GM12878 (cell line): ENCODE results near the gene PRSS50.

Source experiments
- EP300 ChIP-seq, 2 experiments: fragments of 150-350 bp in 1 of 2; IDR thresholded peaks; 2 replicates each; pipeline ENCODE4 v1.6.1; 2011 to 2012; ENCODE audit warnings: low read depth in 2 of 2, low read length in 2 of 2, borderline replicate concordance in 1 of 2, improper control_type of control experiment in 1 of 2, inconsistent platforms in 1 of 2; ENCODE audit not compliant: control insufficient read depth in 1 of 2
- JUNB ChIP-seq: IDR thresholded peaks from 2 replicates; pipeline ENCODE4 v1.6.1; 2016; ENCODE audit warnings: antibody characterized with exemption, mild to moderate bottlenecking
- NR2C2 ChIP-seq: IDR thresholded peaks from 2 replicates; pipeline ENCODE4 v1.6.1; 2011; ENCODE audit warnings: borderline replicate concordance, low read depth; ENCODE audit not compliant: control insufficient read depth, insufficient read length
- NR2F1 ChIP-seq: fragments of 450-650 bp; conservative IDR thresholded peaks from 2 replicates; pipeline ENCODE4 v1.6.1; 2017; ENCODE audit warnings: mild to moderate bottlenecking
- SMAD1 ChIP-seq: fragments of 450-650 bp; IDR thresholded peaks from 2 replicates; pipeline ENCODE4 v1.6.1; 2018; ENCODE audit warnings: mild to moderate bottlenecking, low read depth; ENCODE audit not compliant: partially characterized antibody
- SMC3 ChIP-seq: IDR thresholded peaks from 2 replicates; pipeline ENCODE4 v1.6.1; 2011; ENCODE audit warnings: low read length, improper control_type of control experiment, borderline replicate concordance
- TCF7 ChIP-seq: IDR thresholded peaks from 2 replicates; pipeline ENCODE4 v1.6.1; 2014; ENCODE audit warnings: antibody characterized with exemption, borderline replicate concordance
- YY1 ChIP-seq: IDR thresholded peaks from 2 replicates; pipeline ENCODE4 v1.6.1; 2011; ENCODE audit warnings: low read depth, mild to moderate bottlenecking, low read length

DNA sequence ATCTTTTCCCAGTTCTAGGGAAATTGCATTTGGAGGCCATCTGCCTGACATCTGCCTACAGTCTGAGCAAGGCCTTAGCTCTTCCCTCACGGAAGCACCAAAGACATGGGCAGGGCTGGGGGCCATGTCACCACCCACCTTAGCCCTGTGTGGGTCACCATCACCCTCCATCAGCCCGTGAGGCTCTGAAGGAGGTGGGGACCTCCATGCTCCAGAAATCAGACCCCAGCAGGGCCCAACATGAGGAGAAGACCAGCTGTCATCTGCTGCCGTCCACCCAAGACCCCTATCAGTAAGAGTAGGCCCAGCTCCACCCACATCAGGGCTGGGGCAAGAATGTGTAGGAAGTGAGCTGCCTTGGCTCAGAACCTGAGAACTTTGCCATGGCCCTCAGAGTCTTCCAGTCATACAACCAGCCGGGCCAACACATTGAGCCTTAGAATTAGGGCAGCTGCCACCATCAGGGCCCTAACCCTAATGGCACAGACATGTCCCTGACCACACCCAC lies 14.6 kb downstream of the PRSS50 start:
- TF ChIP-seq YY1, result no peak
- no peak for TF ChIP-seq JUNB
- TF ChIP-seq SMC3, result no peak
- TF ChIP-seq SMAD1, result no peak
- no peak for TF ChIP-seq NR2F1
- TF ChIP-seq TCF7, result no peak
- no peak for TF ChIP-seq EP300 (IDR thresholded peaks at IDR 0.05; ENCODE audit: borderline replicate concordance in 1 of 2, control insufficient read depth in 1 of 2, low read depth in 2 of 2, low read length in 2 of 2)
- no peak for TF ChIP-seq NR2C2
